ENCODE measurements around the gene BMP3.

DNA sequence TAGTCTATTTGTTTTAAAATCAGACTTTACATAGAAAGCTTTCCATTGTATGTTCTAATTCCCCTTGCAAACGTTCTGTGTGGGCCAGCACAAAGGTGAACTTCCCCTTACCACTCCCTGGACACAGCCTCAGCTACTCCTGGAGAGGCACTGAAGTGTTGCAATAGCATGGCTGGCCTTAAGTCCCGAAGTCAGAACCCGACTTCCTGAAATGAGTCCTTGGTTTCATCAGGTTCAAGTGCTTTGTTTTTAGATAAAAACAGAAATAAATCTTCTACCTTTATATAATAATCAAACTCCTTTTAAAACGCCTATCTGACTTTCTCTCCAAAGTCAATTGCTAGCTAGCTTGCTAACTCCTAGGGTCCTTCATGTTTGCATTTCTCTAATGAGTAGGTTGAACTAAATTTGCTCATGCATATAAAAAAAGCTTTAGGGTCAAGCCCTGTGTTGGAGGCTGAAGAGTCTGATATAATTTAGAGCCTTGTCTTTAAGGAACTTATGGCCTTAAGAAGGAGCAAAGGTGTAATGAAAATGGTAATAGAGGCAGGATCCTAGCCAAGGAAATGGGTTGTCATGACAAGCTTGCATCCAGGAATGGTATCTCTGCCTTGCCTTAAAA is 9.0 kb downstream of the BMP3 start:
- TF ChIP-seq EP300 (IDR thresholded peaks at IDR 0.05) (no peak), CTCF (IDR thresholded peaks at IDR 0.05) (no peak), POLR2A (IDR thresholded peaks at IDR 0.05) (no peak)

Data from suprapubic skin (tissue), 3 donors.